PC-9 (cell line): ENCODE measurements around the gene HARBI1.

Experiments
- CTCF ChIP-seq: fragments of 200-600 bp; sonication (generic); conservative IDR thresholded peaks from 2 replicates; pipeline ENCODE4 v1.6.1; 2017; ENCODE audit warnings: mixed run types, antibody characterized with exemption, mild to moderate bottlenecking, moderate library complexity
- EZH2 ChIP-seq: fragments of 200-600 bp; sonication (generic); IDR thresholded peaks from 2 replicates; pipeline ENCODE4 v1.8.0; 2017; ENCODE audit warnings: antibody characterized with exemption, low read depth

GRCh38 chr11:46657186-46657585, 40.2 kb upstream of the HARBI1 start:
- no peak for TF ChIP-seq CTCF
- no peak for TF ChIP-seq EZH2
